ENCODE measurements around the gene TCOF1. TPM values are rescaled to one million over a fixed set of nuclear protein-coding genes. Genes with fewer than 3 reads are reported as not detected.

The TCOF1 gene
- total RNA-seq: 29.9 and 46.5 TPM in 2 replicates

GRCh38 chr5:150357326-150358260, at the start of gene TCOF1:
TCOF1 (plus strand) TSS chr5:150357697; CDS start chr5:150357747, 50 bp downstream.

GRCh38 chr5:150412319-150413175, 55.0 kb downstream of the TCOF1 start, which contains the start of gene CD74:
CD74 (minus strand) TSS chr5:150412910; CDS start chr5:150412749, 161 bp downstream.

Other genes starting within 250 kb of the TCOF1 start
- gene PDGFRB, start 201.9 kb upstream of the TCOF1 start, total RNA-seq: 0.40 and 1.6 TPM in 2 replicates
- not detected in 2 replicates for gene CDX1, start 190.9 kb upstream of the TCOF1 start, total RNA-seq
- gene SLC6A7, start 167.6 kb upstream of the TCOF1 start, total RNA-seq: not detected in 2 replicates
- not detected in 2 replicates for gene CAMK2A, start 67.9 kb upstream of the TCOF1 start, total RNA-seq
- gene ARSI, start 54.8 kb upstream of the TCOF1 start, total RNA-seq: not detected in 2 replicates
- 0.13 and 1.0 TPM in 2 replicates for gene CD74, start 55.2 kb downstream of the TCOF1 start, total RNA-seq
- gene RPS14, start 92.0 kb downstream of the TCOF1 start, total RNA-seq: 2,102 and 2,111 TPM in 2 replicates
- 74.3 and 94.3 TPM in 2 replicates for gene NDST1, start 150.4 kb downstream of the TCOF1 start, total RNA-seq